Esophagus muscularis mucosa (tissue), 4 donors: ENCODE results near the gene NTN1.

Source experiments
- EP300 ChIP-seq: sonication (generic); formaldehyde crosslinking; IDR thresholded peaks from one replicate; pipeline ENCODE4 v1.6.1; 2017; ENCODE audit warnings: antibody characterized with exemption
- POLR2A ChIP-seq: fragments of 450-650 bp; IDR thresholded peaks from one replicate; pipeline ENCODE4 v1.6.1; 2017; ENCODE audit warnings: antibody characterized with exemption, moderate library complexity, mild to moderate bottlenecking, low read depth
- TF ChIP-seq, protein P1 (sequence below), 3 experiments: fragments of 200-600 bp in 2 of 3; fragments of 450-650 bp in 1 of 3; sonication (generic) in 2 of 3; IDR thresholded peaks; one replicate each; pipeline ENCODE4 v1.5.1; 2017 to 2019; ENCODE audit warnings: antibody characterized with exemption in 3 of 3, mild to moderate bottlenecking in 2 of 3, moderate library complexity in 1 of 3

DNA sequence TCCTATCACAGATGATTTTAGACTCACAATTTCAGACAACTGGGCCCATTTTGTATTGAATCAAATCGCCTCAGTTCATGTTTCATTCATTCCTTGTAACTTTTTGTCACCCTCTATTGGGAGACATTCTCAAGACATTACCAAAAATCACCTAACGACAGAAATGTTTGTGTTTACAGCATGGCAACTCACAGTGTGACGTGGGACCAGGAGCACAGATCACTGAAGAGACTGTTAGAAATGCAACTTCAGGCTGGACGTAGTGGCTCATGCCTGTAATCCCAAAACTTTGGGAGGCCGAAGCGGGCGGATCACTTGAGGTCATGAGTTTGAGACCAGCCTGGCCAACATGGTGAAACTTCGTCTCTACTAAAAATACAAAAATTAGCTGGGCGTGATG is 249.6 kb downstream of the NTN1 start:
- TF ChIP-seq, protein P1, sequence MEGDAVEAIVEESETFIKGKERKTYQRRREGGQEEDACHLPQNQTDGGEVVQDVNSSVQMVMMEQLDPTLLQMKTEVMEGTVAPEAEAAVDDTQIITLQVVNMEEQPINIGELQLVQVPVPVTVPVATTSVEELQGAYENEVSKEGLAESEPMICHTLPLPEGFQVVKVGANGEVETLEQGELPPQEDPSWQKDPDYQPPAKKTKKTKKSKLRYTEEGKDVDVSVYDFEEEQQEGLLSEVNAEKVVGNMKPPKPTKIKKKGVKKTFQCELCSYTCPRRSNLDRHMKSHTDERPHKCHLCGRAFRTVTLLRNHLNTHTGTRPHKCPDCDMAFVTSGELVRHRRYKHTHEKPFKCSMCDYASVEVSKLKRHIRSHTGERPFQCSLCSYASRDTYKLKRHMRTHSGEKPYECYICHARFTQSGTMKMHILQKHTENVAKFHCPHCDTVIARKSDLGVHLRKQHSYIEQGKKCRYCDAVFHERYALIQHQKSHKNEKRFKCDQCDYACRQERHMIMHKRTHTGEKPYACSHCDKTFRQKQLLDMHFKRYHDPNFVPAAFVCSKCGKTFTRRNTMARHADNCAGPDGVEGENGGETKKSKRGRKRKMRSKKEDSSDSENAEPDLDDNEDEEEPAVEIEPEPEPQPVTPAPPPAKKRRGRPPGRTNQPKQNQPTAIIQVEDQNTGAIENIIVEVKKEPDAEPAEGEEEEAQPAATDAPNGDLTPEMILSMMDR (IDR thresholded peaks at IDR 0.05), result no peak
- TF ChIP-seq POLR2A (no peak), EP300 (no peak)
